Measurements from ENCODE around the gene NELL1. TPM values are rescaled to one million over a fixed set of nuclear protein-coding genes. Genes with fewer than 3 reads are reported as not detected.

Gene NELL1
- total and polyA plus RNA-seq, 7 experiments from 2014 or later = not detected

DNA sequence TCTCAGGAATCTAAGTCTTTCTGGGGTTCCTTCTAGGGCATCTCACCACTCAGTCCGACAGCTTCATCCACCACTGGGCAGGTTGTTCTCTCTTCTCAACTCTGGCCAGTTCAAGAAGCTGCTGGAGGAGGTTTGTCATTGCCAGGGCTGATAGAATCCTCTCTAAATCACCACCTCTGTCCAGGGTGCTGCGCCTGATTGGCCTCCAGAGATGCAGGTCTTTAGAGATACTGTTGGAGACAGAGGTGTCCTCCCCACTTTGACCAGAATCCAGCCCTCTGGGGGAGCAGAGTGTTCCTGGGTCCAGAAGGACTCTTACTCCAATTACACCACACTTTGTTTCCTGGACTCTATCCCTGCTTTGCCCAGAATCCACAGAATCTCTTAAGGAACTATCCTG lies 90.2 kb downstream of the NELL1 start:
- H3K27ac Mint-ChIP-seq = no peak overlapping the region
- Histone ChIP-seq H3K36me3 (ENCODE audit: control insufficient read depth in 2 of 3, insufficient read depth in 3 of 3, low read length in 3 of 3) (no peaks in the 10 kb centered on the region), H3K27me3 (ENCODE audit: control insufficient read depth in 2 of 2, insufficient read depth in 2 of 2, low read length in 2 of 2) (no peaks in the 10 kb centered on the region), H3K4me3 (ENCODE audit: low read length) (no peak overlapping the region), H3K9me3 (ENCODE audit: control insufficient read depth in 2 of 3, low read length in 3 of 3) (no peaks in the 10 kb centered on the region), H3K4me1 (ENCODE audit: control insufficient read depth in 2 of 2, insufficient read depth in 2 of 2, low read length in 2 of 2) (no peaks in the 10 kb centered on the region), H3K27ac (ENCODE audit: low read depth, low read length) (no peak overlapping the region)
- H3K4me3 Mint-ChIP-seq = no peak overlapping the region
- H3K9me3 Mint-ChIP-seq = peaks cover 0 to 10% (median 4%) of the 10 kb centered on the region in 11 donors
- DNase-seq (no peak), ATAC-seq (no peak)
- intact Hi-C loops (cut with micrococcal nuclease) = no loop called here
- CTCF ChIA-PET = no interaction called here
- peaks cover 0 to 3% (median 0%) of the 10 kb centered on the region in 5 donors for H3K36me3 Mint-ChIP-seq
- H3K27me3 Mint-ChIP-seq = peaks cover 0 to 7% (median 0%) of the 10 kb centered on the region in 5 donors
- POLR2A ChIA-PET = no interaction called here
- H3K4me1 Mint-ChIP-seq = no peaks in the 10 kb centered on the region

GRCh38 chr11:20760811-20761210 lies 91.4 kb downstream of the NELL1 start:
- CTCF ChIA-PET = no interaction called here

GRCh38 chr11:20762116-20762844 lies 92.9 kb downstream of the NELL1 start:
- Mint-ChIP-seq H3K36me3 (peaks cover 0 to 3% (median 0%) of the 10 kb centered on the region in 5 donors), H3K27me3 (peaks cover 0 to 7% (median 0%) of the 10 kb centered on the region in 5 donors), H3K27ac (no peak overlapping the region), H3K4me1 (no peaks in the 10 kb centered on the region), H3K9me3 (peaks cover 0 to 20% (median 5%) of the 10 kb centered on the region in 11 donors), H3K4me3 (no peak overlapping the region)
- Histone ChIP-seq H3K27ac (ENCODE audit: low read depth, low read length) (no peak overlapping the region), H3K36me3 (ENCODE audit: control insufficient read depth in 2 of 3, insufficient read depth in 3 of 3, low read length in 3 of 3) (no peaks in the 10 kb centered on the region), H3K4me1 (ENCODE audit: control insufficient read depth in 2 of 2, insufficient read depth in 2 of 2, low read length in 2 of 2) (no peaks in the 10 kb centered on the region), H3K4me3 (ENCODE audit: low read length) (no peak overlapping the region), H3K27me3 (ENCODE audit: control insufficient read depth in 2 of 2, insufficient read depth in 2 of 2, low read length in 2 of 2) (no peaks in the 10 kb centered on the region), H3K9me3 (ENCODE audit: control insufficient read depth in 2 of 3, low read length in 3 of 3) (no peaks in the 10 kb centered on the region)
- ATAC-seq (no peak), DNase-seq (no peak)
- ChIA-PET CTCF (no interaction called here), POLR2A (no interaction called here)
- intact Hi-C loops (cut with micrococcal nuclease) = no loop called here

More at GRCh38 chr11:20760811-20761210, 91.4 kb downstream of the NELL1 start:
- no peaks in the 10 kb centered on the region for H3K4me1 ChIP-seq (ENCODE audit: control insufficient read depth in 2 of 2, insufficient read depth in 2 of 2, low read length in 2 of 2)
- ATAC-seq (no peak), DNase-seq (no peak)
- H3K27ac Mint-ChIP-seq = no peak overlapping the region
- no peak overlapping the region for H3K4me3 ChIP-seq (ENCODE audit: low read length)
- H3K4me3 Mint-ChIP-seq = no peak overlapping the region
- POLR2A ChIA-PET = no interaction called here
- H3K27me3 Mint-ChIP-seq = peaks cover 0 to 7% (median 0%) of the 10 kb centered on the region in 5 donors
- intact Hi-C loops (cut with micrococcal nuclease) = no loop called here
- H3K9me3 ChIP-seq (ENCODE audit: control insufficient read depth in 2 of 3, low read length in 3 of 3) = no peaks in the 10 kb centered on the region
- H3K36me3 ChIP-seq (ENCODE audit: control insufficient read depth in 2 of 3, insufficient read depth in 3 of 3, low read length in 3 of 3) = no peaks in the 10 kb centered on the region
- H3K36me3 Mint-ChIP-seq = peaks cover 0 to 3% (median 0%) of the 10 kb centered on the region in 5 donors
- peaks cover 0 to 15% (median 6%) of the 10 kb centered on the region in 11 donors for H3K9me3 Mint-ChIP-seq
- H3K4me1 Mint-ChIP-seq = no peaks in the 10 kb centered on the region
- no peaks in the 10 kb centered on the region for H3K27me3 ChIP-seq (ENCODE audit: control insufficient read depth in 2 of 2, insufficient read depth in 2 of 2, low read length in 2 of 2)
- no peak overlapping the region for H3K27ac ChIP-seq (ENCODE audit: low read depth, low read length)

- peaks cover 0 to 7% (median 0%) of the 10 kb centered on the region in 5 donors for H3K27me3 Mint-ChIP-seq
- no peak for ATAC-seq
- intact Hi-C loops (cut with micrococcal nuclease) = no loop called here
- Histone ChIP-seq H3K4me3 (ENCODE audit: low read length) (no peak overlapping the region), H3K9me3 (ENCODE audit: control insufficient read depth in 2 of 3, low read length in 3 of 3) (no peaks in the 10 kb centered on the region), H3K27me3 (ENCODE audit: control insufficient read depth in 2 of 2, insufficient read depth in 2 of 2, low read length in 2 of 2) (no peaks in the 10 kb centered on the region), H3K36me3 (ENCODE audit: control insufficient read depth in 2 of 3, insufficient read depth in 3 of 3, low read length in 3 of 3) (no peaks in the 10 kb centered on the region), H3K4me1 (ENCODE audit: control insufficient read depth in 2 of 2, insufficient read depth in 2 of 2, low read length in 2 of 2) (no peaks in the 10 kb centered on the region), H3K27ac (ENCODE audit: low read depth, low read length) (no peak overlapping the region)
- H3K36me3 Mint-ChIP-seq = peaks cover 0 to 3% (median 0%) of the 10 kb centered on the region in 5 donors
- no peak overlapping the region for H3K4me3 Mint-ChIP-seq
- peaks cover 0 to 20% (median 4%) of the 10 kb centered on the region in 11 donors for H3K9me3 Mint-ChIP-seq
- CTCF ChIA-PET = no interaction called here
- no peak overlapping the region for H3K27ac Mint-ChIP-seq
- H3K4me1 Mint-ChIP-seq = no peaks in the 10 kb centered on the region
- no peak for DNase-seq
- POLR2A ChIA-PET = no interaction called here
Measured at GRCh38 chr11:20762980-20763379, 93.6 kb downstream of the NELL1 start.

GRCh38 chr11:20770414-20770946 lies 101.1 kb downstream of the NELL1 start:
- H3K27me3 ChIP-seq (ENCODE audit: control insufficient read depth in 2 of 2, insufficient read depth in 2 of 2, low read length in 2 of 2) = no peaks in the 10 kb centered on the region
- no peaks in the 10 kb centered on the region for H3K9me3 ChIP-seq (ENCODE audit: control insufficient read depth in 2 of 3, low read length in 3 of 3)
- H3K27me3 Mint-ChIP-seq = peaks cover 0 to 6% (median 0%) of the 10 kb centered on the region in 5 donors
- ChIA-PET POLR2A (interaction anchor here (0.6 kb wide), 1 partner anchor 11 kb away, joined by 5 read pairs; no protein-coding TSS in a partner anchor), CTCF (interaction anchor here (0.6 kb wide), 1 partner anchor 122 kb away, joined by 3 read pairs; no protein-coding TSS in a partner anchor)
- no peak for DNase-seq
- H3K4me1 Mint-ChIP-seq = no peaks in the 10 kb centered on the region
- no peak overlapping the region for H3K4me3 ChIP-seq (ENCODE audit: low read length)
- intact Hi-C loops (cut with micrococcal nuclease) = no loop called here
- no peaks in the 10 kb centered on the region for H3K36me3 ChIP-seq (ENCODE audit: control insufficient read depth in 2 of 3, insufficient read depth in 3 of 3, low read length in 3 of 3)
- no peak for ATAC-seq
- no peak overlapping the region for H3K27ac ChIP-seq (ENCODE audit: low read depth, low read length)
- no peak overlapping the region for H3K4me3 Mint-ChIP-seq
- H3K27ac Mint-ChIP-seq = no peak overlapping the region
- no peaks in the 10 kb centered on the region for H3K4me1 ChIP-seq (ENCODE audit: control insufficient read depth in 2 of 2, insufficient read depth in 2 of 2, low read length in 2 of 2)
- peaks cover 0 to 19% (median 4%) of the 10 kb centered on the region in 11 donors for H3K9me3 Mint-ChIP-seq
- H3K36me3 Mint-ChIP-seq = no peaks in the 10 kb centered on the region

- DNase-seq (no peak), ATAC-seq (no peak)
- Mint-ChIP-seq H3K4me1 (no peaks in the 10 kb centered on the region), H3K4me3 (no peak overlapping the region), H3K36me3 (no peaks in the 10 kb centered on the region), H3K9me3 (peaks cover 0 to 17% (median 4%) of the 10 kb centered on the region in 11 donors), H3K27ac (no peak overlapping the region), H3K27me3 (peaks cover 0 to 6% (median 0%) of the 10 kb centered on the region in 5 donors)
- Histone ChIP-seq H3K9me3 (ENCODE audit: control insufficient read depth in 2 of 3, low read length in 3 of 3) (no peaks in the 10 kb centered on the region), H3K4me3 (ENCODE audit: low read length) (no peak overlapping the region), H3K4me1 (ENCODE audit: control insufficient read depth in 2 of 2, insufficient read depth in 2 of 2, low read length in 2 of 2) (no peaks in the 10 kb centered on the region), H3K27me3 (ENCODE audit: control insufficient read depth in 2 of 2, insufficient read depth in 2 of 2, low read length in 2 of 2) (no peaks in the 10 kb centered on the region), H3K36me3 (ENCODE audit: control insufficient read depth in 2 of 3, insufficient read depth in 3 of 3, low read length in 3 of 3) (no peaks in the 10 kb centered on the region), H3K27ac (ENCODE audit: low read depth, low read length) (no peak overlapping the region)
- intact Hi-C loops (cut with micrococcal nuclease) = no loop called here
- ChIA-PET POLR2A (no interaction called here), CTCF (no interaction called here)
Measured at GRCh38 chr11:20771026-20771425, 101.6 kb downstream of the NELL1 start.

DNA sequence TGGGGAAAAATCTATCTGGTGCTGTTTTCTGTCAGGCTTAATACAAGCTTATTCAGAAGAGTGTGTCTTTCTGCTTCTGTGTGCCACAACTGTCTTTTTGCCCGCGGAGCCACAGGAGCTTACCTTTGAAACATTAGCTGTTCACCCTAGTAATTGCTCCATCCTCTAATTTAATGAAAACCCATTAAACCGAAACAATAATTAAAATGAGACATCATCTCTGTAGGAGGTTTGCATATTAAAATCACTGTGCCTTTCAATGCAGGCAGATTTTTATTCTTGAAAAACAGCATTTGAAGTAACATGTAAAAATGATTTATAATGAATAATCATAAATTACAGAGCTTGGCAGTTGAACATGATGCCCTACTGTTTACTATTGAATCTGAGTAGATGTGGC lies 102.3 kb downstream of the NELL1 start:
- H3K4me1 Mint-ChIP-seq = no peaks in the 10 kb centered on the region

More for the DNA sequence above, 102.3 kb downstream of the NELL1 start:
- peaks cover 0 to 16% (median 4%) of the 10 kb centered on the region in 11 donors for H3K9me3 Mint-ChIP-seq
- intact Hi-C loops (cut with micrococcal nuclease) = no loop called here
- ATAC-seq = no peak
- H3K27ac ChIP-seq (ENCODE audit: low read depth, low read length) = no peak overlapping the region
- H3K27me3 Mint-ChIP-seq = peaks cover 0 to 6% (median 0%) of the 10 kb centered on the region in 5 donors
- DNase-seq = no peak
- ChIA-PET POLR2A (no interaction called here), CTCF (no interaction called here)
- H3K4me1 ChIP-seq (ENCODE audit: control insufficient read depth in 2 of 2, insufficient read depth in 2 of 2, low read length in 2 of 2) = no peaks in the 10 kb centered on the region
- no peaks in the 10 kb centered on the region for H3K36me3 ChIP-seq (ENCODE audit: control insufficient read depth in 2 of 3, insufficient read depth in 3 of 3, low read length in 3 of 3)
- no peak overlapping the region for H3K4me3 Mint-ChIP-seq
- no peaks in the 10 kb centered on the region for H3K9me3 ChIP-seq (ENCODE audit: control insufficient read depth in 2 of 3, low read length in 3 of 3)
- no peaks in the 10 kb centered on the region for H3K27me3 ChIP-seq (ENCODE audit: control insufficient read depth in 2 of 2, insufficient read depth in 2 of 2, low read length in 2 of 2)
- no peaks in the 10 kb centered on the region for H3K36me3 Mint-ChIP-seq
- H3K27ac Mint-ChIP-seq = no peak overlapping the region
- no peak overlapping the region for H3K4me3 ChIP-seq (ENCODE audit: low read length)

Measured in naive thymus-derived CD4-positive, alpha-beta T cell (primary cell).